Skeletal muscle tissue (tissue), 4 donors: ENCODE measurements around the gene RBP3. TPM values are rescaled to one million over a fixed set of nuclear protein-coding genes. Genes with fewer than 3 reads are reported as not detected.

Experiments used
- H3K27ac ChIP-seq: one replicate; pipeline ENCODE4 v1.7.0; 2013; ENCODE audit warnings: mild to moderate bottlenecking, low read depth, low read length, inconsistent platforms
- H3K27me3 ChIP-seq, 3 donors: one replicate each; pipeline ENCODE4 v1.7.0; 2013; ENCODE audit warnings: low read length in 3 of 3; ENCODE audit not compliant: control insufficient read depth in 3 of 3, insufficient read depth in 3 of 3
- H3K36me3 ChIP-seq, 3 donors: one replicate each; pipeline ENCODE4 v1.7.0; 2013; ENCODE audit warnings: low read length in 3 of 3; ENCODE audit not compliant: control insufficient read depth in 3 of 3, insufficient read depth in 3 of 3
- H3K4me1 ChIP-seq, 3 donors: one replicate each; pipeline ENCODE4 v1.7.0; 2013; ENCODE audit warnings: low read length in 3 of 3, mild to moderate bottlenecking in 3 of 3; ENCODE audit not compliant: control insufficient read depth in 3 of 3, insufficient read depth in 3 of 3
- H3K4me3 ChIP-seq, 3 donors: one replicate each; pipeline ENCODE4 v1.7.0; 2013; ENCODE audit warnings: low read length in 3 of 3
- H3K9ac ChIP-seq, 3 donors: one replicate each; pipeline ENCODE4 v1.7.0; 2013; ENCODE audit warnings: low read length in 3 of 3, mild to moderate bottlenecking in 3 of 3, moderate library complexity in 2 of 3, low read depth in 1 of 3
- H3K9me3 ChIP-seq, 3 donors: one replicate each; pipeline ENCODE4 v1.7.0; 2013; ENCODE audit warnings: low read length in 3 of 3; ENCODE audit not compliant: control insufficient read depth in 3 of 3
- total RNA-seq: library from RNA; depleted of rRNA; stranded (reverse); fragments of >200 nt; gene quantifications from one replicate; pipeline ENCODE4 v1.2.3, GENCODE V29; 2014
- donor health status: Osteomylitis.

The RBP3 gene
- total RNA-seq = not detected

DNA sequence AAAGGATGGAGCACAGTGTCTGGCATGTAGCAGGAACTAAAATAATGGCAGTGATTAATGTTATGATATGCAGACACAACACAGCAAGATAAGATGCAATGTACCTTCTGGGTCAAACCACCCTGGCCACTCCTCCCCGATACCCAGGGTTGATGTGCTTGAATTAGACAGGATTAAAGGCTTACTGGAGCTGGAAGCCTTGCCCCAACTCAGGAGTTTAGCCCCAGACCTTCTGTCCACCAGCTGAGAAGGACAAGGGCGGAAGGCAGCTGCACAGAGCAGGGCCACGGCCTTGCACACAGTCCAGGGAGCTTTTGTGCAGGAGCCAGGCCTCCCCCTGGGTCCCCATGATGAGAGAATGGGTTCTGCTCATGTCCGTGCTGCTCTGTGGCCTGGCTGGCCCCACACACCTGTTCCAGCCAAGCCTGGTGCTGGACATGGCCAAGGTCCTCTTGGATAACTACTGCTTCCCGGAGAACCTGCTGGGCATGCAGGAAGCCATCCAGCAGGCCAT lies at the start of gene RBP3:
Gene RBP3, plus strand, starts transcription at position 226 of the 514 bp plus-strand sequence. Its CDS starts 122 bp downstream, at position 348.
- Histone ChIP-seq H3K27me3 (no peaks in the 10 kb centered on the region), H3K9ac (no peak within 1 kb of the TSS), H3K9me3 (no peaks in the 10 kb centered on the region), H3K4me3 (no peak within 1 kb of the TSS), H3K4me1 (no peaks in the 10 kb centered on the region), H3K36me3 (no peaks in the 10 kb centered on the region), H3K27ac (no peak within 1 kb of the TSS)

DNA sequence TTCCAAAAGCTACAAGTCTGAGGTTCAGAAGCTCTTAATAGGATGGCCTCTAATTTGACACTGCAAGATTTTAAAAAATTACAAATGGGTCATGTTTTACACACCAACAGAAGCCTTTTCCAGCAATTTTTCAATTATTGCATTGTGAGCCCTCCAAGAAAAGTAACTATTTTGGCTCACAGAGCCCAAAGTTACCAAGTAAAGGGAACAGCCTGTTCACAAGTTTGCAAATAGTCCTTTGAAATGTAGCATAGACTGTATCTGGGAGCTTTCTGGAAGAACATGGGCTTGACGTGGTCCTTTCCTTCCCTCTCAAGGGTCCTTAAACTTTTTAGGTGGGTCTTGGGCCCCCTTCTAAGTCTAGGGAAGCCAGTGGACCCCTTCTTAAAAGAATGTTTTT lies 49.4 kb upstream of the RBP3 start:
- no peaks in the 10 kb centered on the region for H3K9me3 ChIP-seq
- no peak overlapping the region for H3K27ac ChIP-seq
- H3K9ac ChIP-seq = no peak overlapping the region
- no peaks in the 10 kb centered on the region for H3K36me3 ChIP-seq
- H3K4me1 ChIP-seq = peaks cover 0 to 9% (median 5%) of the 10 kb centered on the region in 3 donors
- peaks cover 36 to 46% (median 37%) of the 10 kb centered on the region in 3 donors for H3K27me3 ChIP-seq
- no peak overlapping the region for H3K4me3 ChIP-seq

DNA sequence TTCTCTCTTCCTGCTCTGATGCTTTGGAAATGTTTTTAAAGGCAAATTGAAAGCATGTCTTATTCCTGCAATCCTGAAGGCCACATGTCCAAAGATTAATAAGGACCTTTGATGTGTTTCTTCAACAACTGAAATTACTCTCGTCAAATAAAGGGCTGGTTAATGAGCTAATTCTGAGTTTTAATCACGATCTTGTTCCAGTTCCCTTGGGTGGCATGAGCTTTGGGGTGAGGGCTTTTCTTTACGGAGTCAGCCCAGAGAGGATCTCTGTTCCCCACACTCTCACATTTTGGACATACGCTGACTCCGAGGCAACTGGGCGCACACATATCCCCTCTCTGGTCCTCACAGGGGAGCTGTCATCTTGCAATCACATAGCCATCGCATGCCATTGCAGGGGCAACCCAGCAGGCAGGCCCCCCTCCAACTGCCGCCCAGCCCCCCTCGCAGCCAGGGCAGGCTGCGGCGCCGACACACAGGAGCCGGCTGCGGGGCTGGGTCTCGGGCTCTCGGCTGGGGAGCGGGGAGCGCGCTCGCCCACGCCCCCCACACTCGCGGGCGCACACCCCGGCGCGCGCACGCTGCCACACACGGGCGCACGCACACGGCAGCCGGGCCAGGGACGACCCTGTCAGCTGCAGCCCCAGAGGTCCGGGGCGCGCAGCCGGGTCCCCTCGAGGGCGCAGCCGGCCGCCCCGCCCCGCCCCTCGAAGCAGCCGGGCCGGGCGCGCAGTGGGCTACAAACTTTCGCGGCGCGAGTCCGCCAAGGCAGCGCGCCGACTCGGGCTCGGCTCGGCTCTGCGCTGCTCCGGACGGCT lies 48.3 kb upstream of the RBP3 start, which contains the start of gene GDF10:
Gene GDF10, plus strand, starts transcription at position 587 of the 818 bp plus-strand sequence. CDS start 455 bp downstream, outside the sequence.
- Histone ChIP-seq H3K36me3 (no peaks in the 10 kb centered on the region), H3K9me3 (no peaks in the 10 kb centered on the region), H3K27me3 (peaks cover 36 to 42% (median 37%) of the 10 kb centered on the region in 3 donors), H3K4me1 (peaks cover 0 to 9% (median 5%) of the 10 kb centered on the region in 3 donors), H3K9ac (peak within 1 kb of the TSS in 1 of 3 donors; percentile 54), H3K4me3 (peak within 1 kb of the TSS; percentile 14 to 61 (median 51)), H3K27ac (no peak within 1 kb of the TSS)

DNA sequence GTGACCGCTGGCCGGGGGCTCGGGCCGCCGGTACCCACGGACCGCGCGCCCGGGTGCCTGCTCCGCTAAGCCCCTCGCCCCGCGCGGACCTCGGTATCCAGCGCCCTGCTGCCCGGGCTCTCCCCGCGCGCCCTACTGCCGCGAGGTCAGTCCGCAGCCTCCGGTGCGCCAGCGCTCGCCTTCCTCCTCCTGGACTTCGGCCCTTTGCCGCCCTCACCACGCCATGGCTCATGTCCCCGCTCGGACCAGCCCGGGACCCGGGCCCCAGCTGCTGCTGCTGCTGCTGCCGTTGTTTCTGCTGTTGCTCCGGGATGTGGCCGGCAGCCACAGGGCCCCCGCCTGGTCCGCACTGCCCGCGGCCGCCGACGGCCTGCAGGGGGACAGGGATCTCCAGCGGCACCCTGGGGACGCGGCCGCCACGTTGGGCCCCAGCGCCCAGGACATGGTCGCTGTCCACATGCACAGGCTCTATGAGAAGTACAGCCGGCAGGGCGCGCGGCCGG lies 47.7 kb upstream of the RBP3 start:
- Histone ChIP-seq H3K36me3 (no peaks in the 10 kb centered on the region), H3K27ac (no peak overlapping the region), H3K4me1 (peaks cover 0 to 9% (median 5%) of the 10 kb centered on the region in 3 donors), H3K4me3 (peak overlapping the region; percentile 14 to 61 (median 51)), H3K9ac (peak overlapping the region in 1 of 3 donors; percentile 54), H3K27me3 (peaks cover 33 to 38% (median 38%) of the 10 kb centered on the region in 3 donors), H3K9me3 (no peaks in the 10 kb centered on the region)

DNA sequence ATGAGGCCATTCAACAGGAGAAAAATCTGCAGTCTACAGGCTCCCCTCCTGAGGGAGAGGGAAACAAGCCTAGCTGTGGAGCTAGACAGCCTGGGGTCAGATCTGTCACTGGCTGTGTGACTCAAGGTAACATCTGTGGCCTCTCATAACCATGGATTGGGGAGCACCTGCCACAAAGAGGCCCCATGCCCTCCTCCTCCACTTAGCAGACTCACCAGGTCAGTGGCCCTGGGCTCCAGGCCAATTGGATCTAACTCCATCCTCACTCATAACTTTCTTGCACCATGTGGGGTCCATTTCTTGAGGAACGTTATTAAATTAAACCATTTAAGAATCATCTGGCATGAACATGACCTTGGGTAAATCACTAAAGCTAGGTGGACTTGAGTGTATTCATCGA lies 46.3 kb upstream of the RBP3 start:
- H3K27ac ChIP-seq = no peak overlapping the region
- no peak overlapping the region for H3K9ac ChIP-seq
- H3K36me3 ChIP-seq = no peaks in the 10 kb centered on the region
- H3K4me3 ChIP-seq = no peak overlapping the region
- H3K9me3 ChIP-seq = no peaks in the 10 kb centered on the region
- peaks cover 0 to 6% (median 5%) of the 10 kb centered on the region in 3 donors for H3K4me1 ChIP-seq
- H3K27me3 ChIP-seq = peaks cover 33 to 35% (median 33%) of the 10 kb centered on the region in 3 donors

DNA sequence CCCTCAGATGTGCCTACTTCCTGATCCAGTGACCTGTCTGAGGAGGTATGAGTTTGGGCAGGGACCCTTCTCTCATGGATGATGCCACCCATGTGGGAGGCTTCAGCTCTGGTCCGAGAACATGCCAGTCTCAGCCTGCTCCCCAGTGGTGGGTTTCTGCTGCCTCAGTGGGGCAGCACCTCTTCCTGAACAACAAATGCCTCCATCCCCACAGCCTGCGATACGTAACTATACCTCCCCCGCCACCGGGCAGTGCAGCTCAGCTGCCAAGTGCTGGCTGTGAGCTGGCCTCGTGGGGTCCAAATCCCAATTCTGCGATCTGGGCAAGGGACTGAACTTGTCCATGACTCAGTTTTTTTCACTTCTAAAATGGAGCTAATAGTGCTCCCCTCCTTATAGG lies 45.1 kb upstream of the RBP3 start:
- Histone ChIP-seq H3K36me3 (no peaks in the 10 kb centered on the region), H3K27me3 (peaks cover 33 to 41% (median 35%) of the 10 kb centered on the region in 3 donors), H3K4me1 (peaks cover 0 to 6% (median 5%) of the 10 kb centered on the region in 3 donors), H3K9me3 (no peaks in the 10 kb centered on the region), H3K4me3 (no peak overlapping the region), H3K9ac (no peak overlapping the region), H3K27ac (no peak overlapping the region)

DNA sequence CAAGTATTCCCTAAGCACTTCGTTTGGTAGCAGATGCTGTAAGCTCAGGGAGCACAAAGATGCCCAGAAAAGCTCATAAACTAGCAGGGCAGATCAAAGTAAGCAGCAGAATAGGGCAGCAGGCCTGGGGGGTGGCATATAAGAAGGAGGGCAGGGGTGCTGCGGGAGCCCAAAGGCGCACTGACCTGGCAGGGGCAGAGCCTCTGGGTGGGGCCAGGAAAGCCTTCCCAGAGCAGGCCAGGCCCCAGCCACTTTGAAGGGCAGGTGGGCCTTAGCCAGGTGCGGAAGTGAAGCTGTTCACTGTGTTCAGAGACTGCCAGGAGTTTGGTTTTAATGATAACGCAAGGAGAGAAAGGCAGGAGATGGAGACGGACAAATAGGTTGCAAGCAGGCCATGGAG lies 44.3 kb upstream of the RBP3 start:
- Histone ChIP-seq H3K9me3 (no peaks in the 10 kb centered on the region), H3K9ac (no peak overlapping the region), H3K4me1 (peaks cover 0 to 6% (median 5%) of the 10 kb centered on the region in 3 donors), H3K27me3 (peaks cover 31 to 42% (median 35%) of the 10 kb centered on the region in 3 donors), H3K36me3 (no peaks in the 10 kb centered on the region), H3K4me3 (no peak overlapping the region), H3K27ac (no peak overlapping the region)

DNA sequence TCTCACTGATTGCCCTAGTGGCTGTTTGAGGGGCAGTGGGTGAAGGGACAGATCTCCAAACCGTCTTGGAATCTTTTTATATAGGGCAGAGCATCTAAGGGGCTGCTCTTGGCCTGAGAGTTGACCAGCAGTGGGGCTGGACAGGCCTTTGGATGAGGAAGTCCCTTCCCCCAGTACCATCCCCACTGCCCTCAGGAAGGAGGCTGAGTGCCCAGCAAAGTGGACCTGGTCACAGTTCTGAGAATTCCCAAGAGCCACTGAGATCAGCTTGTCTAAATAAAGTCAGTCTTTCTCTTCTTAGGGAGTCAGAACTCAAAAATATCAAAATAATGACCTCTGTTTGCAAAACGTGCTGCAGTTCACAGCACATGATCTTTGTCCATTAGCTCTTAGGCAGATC lies 42.6 kb upstream of the RBP3 start:
- Histone ChIP-seq H3K27me3 (peaks cover 23 to 40% (median 26%) of the 10 kb centered on the region in 3 donors), H3K9ac (no peak overlapping the region)

DNA sequence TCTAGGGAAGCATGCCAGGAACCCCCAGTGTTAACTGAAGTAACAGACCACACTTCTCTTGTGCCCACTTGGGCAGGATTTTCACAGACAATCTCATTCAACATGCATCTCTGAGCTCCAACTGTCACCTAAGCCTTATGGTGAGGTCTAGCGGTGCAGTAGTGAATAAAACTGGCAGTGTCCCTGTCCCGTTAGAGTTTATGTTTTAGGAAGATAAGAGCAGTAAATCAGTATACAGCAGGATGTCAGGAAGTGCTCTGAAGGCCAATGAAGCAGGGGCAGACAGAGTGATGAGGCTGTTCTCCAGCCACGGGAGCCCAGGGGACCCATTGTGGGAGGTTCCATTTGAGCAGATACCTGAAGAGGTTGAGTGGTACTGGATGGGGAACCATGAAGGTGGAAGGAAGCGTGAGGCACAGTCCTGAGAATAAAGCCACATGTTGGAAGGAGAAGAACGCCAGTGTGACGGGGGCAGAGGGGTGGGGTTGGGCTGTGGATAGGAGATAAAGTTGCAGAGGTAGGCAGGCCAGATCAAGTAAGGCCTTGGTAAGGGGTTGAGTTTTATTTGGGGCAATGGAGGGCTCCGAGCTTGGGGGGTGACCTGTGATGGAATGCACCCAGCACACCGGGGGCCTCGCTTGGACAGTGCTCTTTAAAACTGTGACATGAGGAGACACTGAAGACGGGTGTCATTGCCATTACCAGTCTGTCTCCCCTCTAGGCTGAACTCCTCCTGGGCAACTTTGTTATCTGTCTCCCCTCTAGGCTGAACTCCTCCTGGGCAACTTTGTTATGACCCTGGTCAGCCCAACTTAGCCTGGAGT lies 41.6 kb upstream of the RBP3 start:
- Histone ChIP-seq H3K4me3 (no peak overlapping the region), H3K36me3 (no peaks in the 10 kb centered on the region), H3K9ac (no peak overlapping the region), H3K27ac (no peak overlapping the region), H3K27me3 (peaks cover 12 to 30% (median 22%) of the 10 kb centered on the region in 3 donors), H3K9me3 (no peaks in the 10 kb centered on the region), H3K4me1 (no peaks in the 10 kb centered on the region)

More for the DNA sequence above, 42.6 kb upstream of the RBP3 start:
- Histone ChIP-seq H3K9me3 (no peaks in the 10 kb centered on the region), H3K4me3 (no peak overlapping the region), H3K27ac (no peak overlapping the region), H3K36me3 (no peaks in the 10 kb centered on the region), H3K4me1 (peaks cover 0 to 4% (median 2%) of the 10 kb centered on the region in 3 donors)
